MCF 10A (cell line): ENCODE results near the gene NPRL2. TPM values are rescaled to one million over a fixed set of nuclear protein-coding genes. Genes with fewer than 3 reads are reported as not detected.
"Not testable (repeated sequence)": the region's sequence is repeated elsewhere in the genome, so short reads cannot be mapped to it uniquely, and the experiment has no call there.

ENCODE experiments used
- BruUV-seq: library from RNA; stranded (reverse); fragments of 400-500 nt; replicated peaks from 2 replicates; lab custom pipeline; 2021; lab: Mats Ljungman, UMichigan
- CTCF ChIA-PET: fragments of 300-600 bp; sonication (Branson Sonifier 250); formaldehyde crosslinking; extraction: SDS; loops from one replicate; lab custom pipeline; 2021; ENCODE audit warnings: antibody characterized with exemption, inconsistent platforms; lab: Yijun Ruan, JAX
- POLR2A ChIA-PET: fragments of 300-600, 350-650 bp; sonication (Branson Sonifier 250); formaldehyde crosslinking; extraction: SDS; loops from one replicate; lab custom pipeline; 2020; ENCODE audit warnings: antibody characterized with exemption, inconsistent platforms; lab: Yijun Ruan, JAX
- DNase-seq: peaks from one replicate; pipeline ENCODE4 v3.0.0-alpha.2; 2018; ENCODE audit not compliant: unreplicated experiment
- H3K27ac Mint-ChIP-seq: one replicate; pipeline ENCODE4 v1.8.0; 2022; ENCODE audit warnings: mild to moderate bottlenecking, low read depth, mixed read lengths; ENCODE audit not compliant: unreplicated experiment
- H3K27me3 Mint-ChIP-seq: one replicate; pipeline ENCODE4 v1.8.0; 2022; ENCODE audit warnings: mixed read lengths; ENCODE audit not compliant: insufficient read depth, unreplicated experiment
- H3K36me3 Mint-ChIP-seq: one replicate; pipeline ENCODE4 v1.8.0; 2022; ENCODE audit warnings: mild to moderate bottlenecking, moderate library complexity, mixed read lengths; ENCODE audit not compliant: insufficient read depth, unreplicated experiment
- H3K4me1 Mint-ChIP-seq: one replicate; pipeline ENCODE4 v1.8.0; 2022; ENCODE audit warnings: mixed read lengths; ENCODE audit not compliant: insufficient read depth, unreplicated experiment
- H3K4me3 Mint-ChIP-seq: one replicate; pipeline ENCODE4 v1.8.0; 2022; ENCODE audit warnings: mild to moderate bottlenecking, moderate library complexity, mixed read lengths; ENCODE audit not compliant: unreplicated experiment
- H3K9me3 Mint-ChIP-seq: one replicate; pipeline ENCODE4 v1.8.0; 2022; ENCODE audit warnings: mixed read lengths; ENCODE audit not compliant: unreplicated experiment
- CTCF ChIP-seq: fragments of 200-600 bp; IDR thresholded peaks from one replicate; pipeline ENCODE4 v1.8.0; 2022; ENCODE audit warnings: antibody characterized with exemption, mild to moderate bottlenecking; ENCODE audit not compliant: unreplicated experiment
- intact Hi-C: fragments of 100-400 bp; cut with micrococcal nuclease; formaldehyde crosslinking; loops from 2 replicates; pipeline ENCODE4 v1.14.1; 2022
- total RNA-seq: library from RNA; stranded (reverse); gene quantifications from 2 replicates; pipeline ENCODE4 v1.2.3, GENCODE V29; 2022

NPRL2 gene
- total RNA-seq, 1 experiment from 2014 or later, result 21.1 TPM

DNA sequence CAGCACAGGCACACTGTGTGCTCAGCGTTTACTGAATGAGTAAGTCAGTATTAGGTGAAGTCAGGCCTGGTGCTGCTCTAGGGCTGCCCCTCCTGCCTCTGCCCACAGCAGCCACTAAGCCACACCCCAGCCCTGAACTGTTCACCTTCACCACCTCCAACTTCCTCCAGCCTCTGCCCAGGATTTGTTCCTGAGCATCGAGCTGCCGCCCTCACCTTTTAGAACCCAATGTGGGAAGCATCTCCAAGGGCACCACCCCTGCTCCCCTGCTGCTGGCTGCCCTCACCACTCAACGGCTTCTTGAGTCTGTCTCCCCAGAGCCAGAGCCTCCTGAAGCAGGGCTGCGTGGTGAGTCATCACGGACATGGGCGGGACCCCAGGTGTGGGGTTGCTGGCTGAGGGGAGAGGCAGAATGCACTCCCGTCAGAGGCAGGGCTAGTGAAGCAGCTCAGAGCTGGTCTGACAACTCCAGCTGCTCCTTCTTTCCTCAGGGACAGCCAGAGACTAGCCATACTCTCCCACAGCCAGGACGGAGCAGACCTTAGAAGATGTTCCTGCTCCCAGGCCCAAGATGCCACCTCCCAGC is 33.8 kb downstream of the NPRL2 start:
- BruUV-seq, result no TSS peak
- Mint-ChIP-seq H3K4me3 (peak overlapping the region; percentile 58), H3K9me3 (no peaks in the 10 kb centered on the region), H3K27ac (peak overlapping the region; percentile 93), H3K4me1 (peaks cover 29% of the 10 kb centered on the region), H3K36me3 (peaks cover 6% of the 10 kb centered on the region), H3K27me3 (no peaks in the 10 kb centered on the region)
- TF ChIP-seq CTCF, result no peak
- DNase-seq, result peak; percentile 94
- intact Hi-C loops, result no loop called here
- POLR2A ChIA-PET, result interaction anchor here (0.7 to 3.2 kb wide), 11 partner anchors 9 to 1679 kb away, joined by 3 to 30 read pairs (median 4); partner anchors contain the start of genes CYB561D2, HYAL3, IFRD2 and NAA80
- CTCF ChIA-PET, result interaction anchor here (0.5 to 1.3 kb wide), 5 partner anchors 11 to 225 kb away, joined by 3 read pairs; partner anchors contain the start of gene TUSC2

GRCh38 chr3:50314816-50315215 is 35.8 kb downstream of the NPRL2 start:
- POLR2A ChIA-PET, result interaction anchor here (2.3 to 3.2 kb wide), 3 partner anchors 13 to 23 kb away, joined by 6 to 30 read pairs (median 14); partner anchors contain the start of genes HYAL3, IFRD2, NAA80 and TUSC2
- H3K27me3 Mint-ChIP-seq, result no peaks in the 10 kb centered on the region
- no peak for DNase-seq
- CTCF ChIA-PET, result interaction anchor here (0.6 to 2.3 kb wide), 4 partner anchors 9 to 73 kb away, joined by 3 to 23 read pairs (median 4); partner anchors contain the start of gene HYAL2
- no peak for TF ChIP-seq CTCF
- no TSS peak for BruUV-seq
- H3K4me3 Mint-ChIP-seq, result no peak overlapping the region
- intact Hi-C loops, result no loop called here
- no peaks in the 10 kb centered on the region for H3K9me3 Mint-ChIP-seq
- H3K27ac Mint-ChIP-seq, result peak overlapping the region; percentile 46
- H3K4me1 Mint-ChIP-seq, result peaks cover 31% of the 10 kb centered on the region
- peaks cover 6% of the 10 kb centered on the region for H3K36me3 Mint-ChIP-seq

- TF ChIP-seq CTCF, result no peak
- ChIA-PET CTCF (interaction anchor here (0.6 to 2.3 kb wide), 4 partner anchors 9 to 237 kb away, joined by 3 to 23 read pairs (median 4); partner anchors contain the start of gene HYAL2), POLR2A (interaction anchor here (0.7 to 2.3 kb wide), 3 partner anchors 14 to 35 kb away, joined by 3 to 6 read pairs (median 3); partner anchors contain the start of genes IFRD2, LSMEM2 and TUSC2)
- Mint-ChIP-seq H3K9me3 (no peaks in the 10 kb centered on the region), H3K27ac (peak overlapping the region; percentile 27), H3K36me3 (peaks cover 6% of the 10 kb centered on the region), H3K4me1 (peaks cover 32% of the 10 kb centered on the region), H3K27me3 (no peaks in the 10 kb centered on the region), H3K4me3 (no peak overlapping the region)
- no TSS peak for BruUV-seq
- intact Hi-C loops, result no loop called here
- DNase-seq, result no peak
Measured at GRCh38 chr3:50314342-50314741, 36.2 kb downstream of the NPRL2 start.

DNA sequence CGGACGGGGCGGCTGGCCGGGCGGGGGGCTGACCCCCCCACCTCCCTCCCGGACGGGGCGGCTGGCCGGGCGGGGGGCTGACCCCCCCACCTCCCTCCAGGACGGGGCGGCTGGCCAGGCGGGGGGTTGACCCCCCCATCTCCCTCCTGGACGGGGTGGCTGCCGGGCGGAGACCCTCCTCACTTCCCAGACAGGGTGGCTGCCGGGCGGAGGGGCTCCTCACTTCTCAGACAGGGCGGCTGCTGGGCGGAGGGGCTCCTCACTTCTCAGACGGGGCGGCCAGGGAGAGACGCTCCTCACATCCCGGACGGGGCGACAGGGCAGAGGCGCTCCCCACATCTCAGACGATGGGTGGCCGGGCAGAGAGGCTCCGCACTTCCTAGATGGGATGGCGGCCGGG is 38.5 kb downstream of the NPRL2 start:
- CTCF ChIA-PET, POLR2A ChIA-PET, intact Hi-C loops: not testable (repeated sequence)

More for the DNA sequence above, 38.5 kb downstream of the NPRL2 start:
- not testable (repeated sequence) for H3K9me3 Mint-ChIP-seq, H3K36me3 Mint-ChIP-seq, DNase-seq, H3K27me3 Mint-ChIP-seq, H3K4me3 Mint-ChIP-seq, BruUV-seq, H3K27ac Mint-ChIP-seq
- H3K4me1 Mint-ChIP-seq, result peaks cover 22% of the 10 kb centered on the region
